ENCODE data around the gene ASTL. TPM values are rescaled to one million over a fixed set of nuclear protein-coding genes. Genes with fewer than 3 reads are reported as not detected.

The ASTL gene
- total and polyA plus RNA-seq, 4 donors, result not detected

- Histone ChIP-seq H3K36me3 (ENCODE audit: control insufficient read depth in 4 of 4, insufficient read depth in 3 of 4, low read depth in 1 of 4, low read length in 3 of 4) (no peaks in the 10 kb centered on the region), H3K27me3 (ENCODE audit: control insufficient read depth in 4 of 4, insufficient read depth in 4 of 4, low read length in 3 of 4) (no peaks in the 10 kb centered on the region), H3K9me3 (ENCODE audit: control insufficient read depth in 4 of 4, low read length in 3 of 4) (no peaks in the 10 kb centered on the region), H3K9ac (ENCODE audit: low read depth in 1 of 2, low read length in 2 of 2) (no peak overlapping the region), H3K27ac (ENCODE audit: low read depth in 1 of 2, low read length in 2 of 2) (no peak overlapping the region), H3K4me1 (ENCODE audit: control insufficient read depth in 4 of 4, insufficient read depth in 4 of 4, low read length in 3 of 4) (no peaks in the 10 kb centered on the region), H3K4me3 (ENCODE audit: low read depth in 1 of 3, low read length in 3 of 3) (no peak overlapping the region)
- no peak for DNase-seq (ENCODE audit: low spot score)
- 69% methylated on average over 6 of the region's 6 CpGs for WGBS
- TF ChIP-seq FOXA2 (IDR thresholded peaks at IDR 0.05) (no peak), FOXA1 (IDR thresholded peaks at IDR 0.05) (no peak), HNF4G (IDR thresholded peaks at IDR 0.05) (no peak), RXRA (IDR thresholded peaks at IDR 0.05) (no peak), JUND (IDR thresholded peaks at IDR 0.05) (no peak), MAX (IDR thresholded peaks at IDR 0.05) (no peak), GABPA (IDR thresholded peaks at IDR 0.05 in 1 of 2, conservative IDR thresholded peaks at IDR 0.05 in 1 of 2) (no peak), REST (IDR thresholded peaks at IDR 0.05) (no peak), ATF3 (IDR thresholded peaks at IDR 0.05) (no peak)
These were observed 29.2 kb upstream of the ASTL start for GRCh38 chr2:96167407-96168013.

- H3K27ac ChIP-seq (ENCODE audit: low read depth in 1 of 2, low read length in 2 of 2), result no peak overlapping the region
- no peak for DNase-seq (ENCODE audit: low spot score)
These were observed 26.3 kb upstream of the ASTL start for GRCh38 chr2:96164459-96165184.

More at GRCh38 chr2:96164459-96165184, 26.3 kb upstream of the ASTL start:
- no peaks in the 10 kb centered on the region for H3K27me3 ChIP-seq (ENCODE audit: control insufficient read depth in 4 of 4, insufficient read depth in 4 of 4, low read length in 3 of 4)
- H3K4me1 ChIP-seq (ENCODE audit: control insufficient read depth in 4 of 4, insufficient read depth in 4 of 4, low read length in 3 of 4), result no peaks in the 10 kb centered on the region
- H3K4me3 ChIP-seq (ENCODE audit: low read depth in 1 of 3, low read length in 3 of 3), result no peak overlapping the region
- 82% methylated on average over 18 of the region's 18 CpGs for WGBS
- no peak overlapping the region for H3K9ac ChIP-seq (ENCODE audit: low read depth in 1 of 2, low read length in 2 of 2)
- TF ChIP-seq RXRA (IDR thresholded peaks at IDR 0.05) (no peak), FOXA2 (IDR thresholded peaks at IDR 0.05) (no peak), CTCF (IDR thresholded peaks at IDR 0.05; ENCODE audit: low read depth, low read length, missing input control) (no peak), FOXA1 (IDR thresholded peaks at IDR 0.05) (no peak), NR2F2 (IDR thresholded peaks at IDR 0.05) (no peak), REST (IDR thresholded peaks at IDR 0.05) (no peak), MAX (IDR thresholded peaks at IDR 0.05) (no peak), ZBTB33 (IDR thresholded peaks at IDR 0.05) (no peak), HNF4G (IDR thresholded peaks at IDR 0.05) (no peak), RAD21 (IDR thresholded peaks at IDR 0.05) (no peak), JUND (IDR thresholded peaks at IDR 0.05) (no peak), ATF3 (IDR thresholded peaks at IDR 0.05) (no peak)
- H3K36me3 ChIP-seq (ENCODE audit: control insufficient read depth in 4 of 4, insufficient read depth in 3 of 4, low read depth in 1 of 4, low read length in 3 of 4), result no peaks in the 10 kb centered on the region
- peaks cover 0 to 1% (median 0%) of the 10 kb centered on the region in 4 donors for H3K9me3 ChIP-seq (ENCODE audit: control insufficient read depth in 4 of 4, low read length in 3 of 4)

Data from liver (tissue), 9 donors.